Stimulated activated naive CD8-positive, alpha-beta T cell treated with anti-CD3 and anti-CD28 coated beads, Interleukin-15, Interleukin-2, amounts not matched to agents 100 U/mL and 50 U/mL, for 24 hours (primary cell): ENCODE data around the gene SYTL3.
A peak's percentile ranks its signal among the peaks of the same experiment; 100 is the strongest.
"Not testable (repeated sequence)": the region's sequence is repeated elsewhere in the genome, so short reads cannot be mapped to it uniquely, and the experiment has no call there.

Experiments used
- ATAC-seq: fragments of 150-1000 bp; cut with Tn5 transposase; one replicate; pipeline ENCODE4 v1.10.0; 2021
- DNase-seq: peaks from one replicate; pipeline ENCODE4 v3.0.0; 2021

The SYTL3 gene

GRCh38 chr6:158773581-158774449, 124.0 kb downstream of the SYTL3 start:
- DNase-seq (no peak), ATAC-seq (no peak)

DNA sequence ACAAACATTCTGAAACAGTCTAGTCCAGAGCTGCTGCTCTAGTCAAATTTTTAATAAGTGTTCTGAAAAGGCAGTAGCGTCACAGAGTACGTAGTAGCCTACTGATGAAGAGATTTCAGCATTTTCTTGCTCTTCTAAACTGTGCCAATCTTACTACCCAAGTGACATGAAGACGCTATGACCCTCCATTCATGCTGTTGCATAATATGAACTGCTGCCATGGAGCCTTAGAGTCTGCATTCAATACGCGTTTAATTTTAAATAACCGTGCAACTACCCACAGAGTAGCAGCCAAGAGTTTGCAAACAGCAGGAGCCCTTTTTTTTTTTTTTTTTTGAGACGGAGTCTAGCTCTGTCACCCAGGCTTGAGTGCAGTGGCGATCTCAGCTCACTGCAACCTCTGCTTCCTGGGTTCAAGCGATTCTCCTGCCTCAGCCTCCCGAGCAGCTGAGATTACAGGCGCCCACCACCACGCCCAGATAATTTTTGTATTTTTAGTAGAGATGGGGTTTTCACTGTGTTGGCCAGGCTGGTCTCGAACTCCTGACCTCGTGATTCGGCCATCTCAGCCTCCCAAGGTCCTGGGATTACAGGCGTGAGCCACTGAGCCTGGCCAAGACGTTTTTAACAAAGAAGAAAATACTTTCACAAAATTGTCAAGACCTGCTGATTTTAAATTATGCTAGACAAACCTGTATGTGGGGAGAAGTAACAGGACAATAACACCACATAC, 125.0 kb downstream of the SYTL3 start:
- ATAC-seq (no peak), DNase-seq (no peak)

- ATAC-seq (no peak), DNase-seq (no peak)
Measured at GRCh38 chr6:158775832-158776231, 126.0 kb downstream of the SYTL3 start.

DNA sequence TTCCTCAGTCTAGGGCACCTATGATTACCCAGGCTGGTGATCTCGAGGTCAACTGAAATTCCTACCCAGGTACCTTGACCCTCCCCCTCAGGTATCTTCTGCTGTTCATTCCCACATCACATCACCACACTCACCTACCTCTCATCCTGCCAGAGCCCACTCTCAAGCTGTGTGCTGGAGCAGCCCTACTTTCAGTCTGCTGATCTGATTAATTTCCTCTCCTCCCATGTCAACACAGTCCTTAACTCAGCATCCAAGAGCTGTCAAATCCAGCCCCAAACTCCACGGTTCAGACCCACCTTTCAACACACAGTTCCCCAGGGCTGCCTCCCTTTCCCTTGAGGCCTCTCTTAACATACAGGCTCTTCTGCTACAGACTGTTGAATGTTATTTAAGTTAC, 126.9 kb downstream of the SYTL3 start:
- DNase-seq, result no peak
- ATAC-seq, result no peak

DNA sequence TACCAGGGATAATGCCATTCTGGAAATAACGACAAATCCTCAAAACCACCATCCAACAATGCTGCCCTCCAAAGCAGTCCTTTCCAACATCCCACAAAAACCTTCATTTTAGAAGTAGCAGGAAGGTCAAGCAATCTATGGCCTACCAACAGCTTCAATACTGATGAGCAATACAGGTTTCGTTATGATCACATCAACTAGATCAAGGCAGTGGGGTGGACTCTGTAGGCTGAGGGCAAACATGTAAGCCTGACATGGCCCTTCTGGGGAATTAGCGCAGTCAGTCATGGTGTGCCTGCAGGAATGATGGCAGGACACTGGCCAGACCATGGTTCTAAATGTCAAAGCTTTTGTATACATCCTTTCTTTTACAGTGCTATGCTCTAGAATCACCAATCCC, 127.7 kb downstream of the SYTL3 start:
- ATAC-seq, result no peak
- no peak for DNase-seq

DNA sequence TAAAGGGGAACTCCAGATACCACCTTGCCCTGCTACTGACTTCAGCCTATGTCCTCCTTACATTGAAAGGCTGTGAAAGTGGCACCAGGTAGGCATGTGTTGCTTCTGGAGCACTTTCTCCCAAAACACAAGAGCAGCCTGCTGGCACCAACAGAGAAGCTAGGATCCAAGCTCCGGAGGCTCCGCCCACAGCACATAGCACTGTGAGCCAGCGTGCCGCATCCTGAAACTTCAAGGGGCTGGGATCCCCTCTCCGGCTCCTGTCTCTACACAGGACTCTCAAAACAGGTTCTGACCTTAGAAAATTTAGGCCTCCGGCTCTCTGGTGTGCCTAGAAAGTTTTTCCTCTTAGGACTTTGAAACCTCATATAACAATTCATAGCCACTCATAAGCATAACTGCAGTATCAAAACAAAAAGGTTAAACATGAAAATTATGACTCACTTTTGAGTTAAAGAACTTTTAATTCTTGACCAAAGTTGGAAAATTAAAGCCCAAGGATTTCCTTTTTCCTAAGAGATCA, 128.2 kb downstream of the SYTL3 start:
- ATAC-seq, result no peak

GRCh38 chr6:158780246-158780884, 130.5 kb downstream of the SYTL3 start:
- no peak for DNase-seq
- no peak for ATAC-seq

More for the DNA sequence above, 128.2 kb downstream of the SYTL3 start:
- no peak for DNase-seq

DNA sequence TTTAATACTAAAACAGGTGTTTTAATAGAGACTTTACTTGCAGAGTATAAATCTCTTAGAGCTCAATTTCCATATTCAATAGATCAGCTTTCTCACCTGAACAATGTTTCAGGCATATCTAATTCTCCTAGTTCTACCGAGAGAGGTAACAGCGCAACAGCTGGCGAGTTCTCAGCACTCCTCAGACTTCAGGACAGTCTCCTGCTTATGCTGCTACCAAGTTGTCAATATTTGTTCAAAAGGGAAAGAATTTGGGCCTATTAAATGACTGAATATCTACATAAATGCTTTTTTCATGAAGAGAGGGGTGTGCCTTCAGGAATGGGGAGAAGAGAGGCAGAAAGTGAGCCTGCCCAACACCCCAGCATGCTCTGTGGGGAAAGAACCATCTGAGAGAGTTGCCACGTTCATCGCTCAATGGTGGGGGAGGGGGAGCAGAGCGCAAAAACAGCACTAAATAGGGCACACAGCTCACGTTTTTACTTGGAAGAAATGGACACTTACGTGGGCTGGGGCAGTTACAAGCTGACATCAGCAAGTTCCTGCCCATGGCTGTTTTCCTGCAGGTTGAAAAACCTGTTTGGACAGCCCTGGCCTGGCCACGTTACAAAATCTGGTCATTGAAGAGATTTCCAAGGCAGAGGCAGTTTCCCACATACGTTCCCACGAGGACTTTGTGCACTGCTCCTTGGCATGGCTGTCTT, 131.3 kb downstream of the SYTL3 start:
- no peak for DNase-seq
- no peak for ATAC-seq

GRCh38 chr6:158781692-158782373, 132.0 kb downstream of the SYTL3 start:
- DNase-seq (no peak), ATAC-seq (no peak)

DNA sequence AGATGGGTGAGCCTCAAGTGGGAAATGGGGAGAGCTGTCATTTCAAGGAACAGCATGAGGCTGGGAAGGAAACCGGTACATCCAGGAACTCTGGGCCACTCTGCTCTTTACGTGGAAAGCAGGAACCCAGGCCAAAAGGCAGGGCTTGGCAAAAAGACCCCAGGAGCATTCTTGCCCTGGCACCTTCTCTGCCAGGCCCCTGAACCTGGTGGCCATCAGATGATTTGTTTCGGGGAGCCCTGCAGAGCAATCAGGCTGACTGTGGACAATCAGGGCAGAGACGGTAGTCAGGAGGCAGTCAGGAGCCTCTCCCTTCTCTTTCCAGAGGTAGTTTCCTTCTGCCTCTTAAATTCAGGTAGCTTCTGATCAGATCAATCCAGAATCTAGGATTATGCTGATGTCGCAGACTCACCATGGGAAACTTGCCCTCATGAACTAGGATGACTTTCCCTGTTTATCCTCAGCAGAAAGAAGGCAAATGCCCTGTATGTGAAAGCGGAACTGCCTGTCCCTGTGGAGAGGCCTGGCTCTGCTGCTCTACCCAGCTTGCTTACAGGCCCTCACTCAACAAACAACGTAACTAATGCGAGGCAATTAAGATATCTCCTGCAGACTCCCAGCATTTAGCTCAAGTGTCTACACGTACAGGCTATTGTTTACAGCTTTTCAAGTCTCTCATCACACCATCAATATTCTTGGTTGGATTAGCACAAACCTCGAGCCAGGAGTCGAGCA, 132.7 kb downstream of the SYTL3 start:
- ATAC-seq (no peak), DNase-seq (no peak)

- ATAC-seq (no peak), DNase-seq (no peak)
Measured at GRCh38 chr6:158783167-158783450, 133.3 kb downstream of the SYTL3 start.

- ATAC-seq (no peak), DNase-seq (no peak)
Measured at GRCh38 chr6:158783851-158784250, 134.0 kb downstream of the SYTL3 start.

GRCh38 chr6:158784505-158784904, 134.7 kb downstream of the SYTL3 start:
- no peak for DNase-seq
- no peak for ATAC-seq

DNA sequence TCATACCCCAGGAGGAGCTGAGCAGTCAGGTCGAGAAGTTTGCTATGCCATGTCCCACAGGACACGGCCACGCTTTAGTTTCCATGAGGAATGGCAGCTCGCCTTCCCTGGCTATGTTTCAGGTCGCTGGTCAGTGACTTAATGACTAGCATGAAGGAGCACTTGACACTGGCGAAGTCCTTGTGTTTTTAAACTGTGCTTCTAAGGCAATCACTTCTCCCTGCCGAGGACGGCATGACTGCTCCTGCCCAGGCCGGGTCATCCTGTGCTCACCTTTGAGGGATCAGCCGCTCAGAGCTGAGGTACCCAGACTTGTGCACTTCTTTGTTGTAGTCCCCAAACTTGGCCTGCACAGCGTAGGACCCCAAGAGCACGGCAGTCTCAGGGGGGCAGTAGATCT, 135.2 kb downstream of the SYTL3 start:
- ATAC-seq (no peak), DNase-seq (no peak)

DNA sequence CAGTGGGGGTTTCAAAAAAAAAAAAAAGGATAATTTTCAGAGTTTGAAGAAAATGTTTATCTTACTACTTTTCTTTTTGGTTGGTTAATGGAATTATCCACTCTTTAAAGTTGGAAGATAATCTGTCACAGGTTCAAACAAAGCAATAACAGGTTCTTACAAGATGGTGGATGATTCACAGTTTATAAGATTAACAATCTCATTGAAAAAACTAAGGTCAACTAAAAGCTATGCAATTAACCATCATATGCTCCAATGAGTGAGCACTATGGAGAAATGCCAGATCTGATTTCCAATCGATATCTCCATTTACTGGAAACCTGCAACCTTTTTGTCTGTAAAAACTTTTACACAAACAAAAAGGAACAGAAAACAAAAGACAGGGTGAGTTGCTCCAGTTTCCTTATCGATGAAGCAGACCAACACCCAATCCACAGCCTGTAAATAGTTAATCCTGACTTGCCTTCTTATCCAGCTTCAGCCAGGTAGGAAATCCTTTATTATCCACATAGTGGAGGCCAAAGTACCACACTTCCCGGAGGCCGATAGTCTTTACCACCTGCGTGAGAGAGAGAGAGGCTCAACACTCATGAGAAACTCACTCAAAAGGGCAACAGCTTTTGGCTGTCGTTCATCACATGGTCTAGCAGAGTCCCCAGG, 136.9 kb downstream of the SYTL3 start:
- DNase-seq (no peak), ATAC-seq (no peak)

DNA sequence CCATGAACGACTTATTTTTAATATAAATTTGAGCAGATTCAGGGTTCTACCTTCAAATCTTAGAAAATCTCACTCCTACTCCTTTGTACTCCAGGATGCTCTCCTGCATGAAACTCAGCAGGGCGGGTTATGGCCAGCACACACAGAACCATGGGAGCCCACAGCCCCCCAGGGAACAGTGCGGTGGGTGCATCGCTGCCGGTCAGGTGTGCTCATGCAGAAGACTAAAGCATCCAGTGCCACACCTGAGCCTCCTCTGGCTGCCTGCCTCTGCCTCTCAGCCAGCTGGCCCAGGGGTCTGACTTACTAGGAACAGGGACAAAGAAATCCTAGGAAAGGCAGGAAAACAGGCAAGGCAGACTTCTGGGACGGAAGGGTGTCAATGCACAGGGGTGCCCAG, 137.5 kb downstream of the SYTL3 start:
- DNase-seq (no peak), ATAC-seq (no peak)

- no peak for DNase-seq
Measured at GRCh38 chr6:158789115-158789917, 139.5 kb downstream of the SYTL3 start.

GRCh38 chr6:158791274-158791855, 141.5 kb downstream of the SYTL3 start:
- ATAC-seq (no peak), DNase-seq (no peak)

More at GRCh38 chr6:158789115-158789917, 139.5 kb downstream of the SYTL3 start:
- ATAC-seq, result peak; percentile 66

DNA sequence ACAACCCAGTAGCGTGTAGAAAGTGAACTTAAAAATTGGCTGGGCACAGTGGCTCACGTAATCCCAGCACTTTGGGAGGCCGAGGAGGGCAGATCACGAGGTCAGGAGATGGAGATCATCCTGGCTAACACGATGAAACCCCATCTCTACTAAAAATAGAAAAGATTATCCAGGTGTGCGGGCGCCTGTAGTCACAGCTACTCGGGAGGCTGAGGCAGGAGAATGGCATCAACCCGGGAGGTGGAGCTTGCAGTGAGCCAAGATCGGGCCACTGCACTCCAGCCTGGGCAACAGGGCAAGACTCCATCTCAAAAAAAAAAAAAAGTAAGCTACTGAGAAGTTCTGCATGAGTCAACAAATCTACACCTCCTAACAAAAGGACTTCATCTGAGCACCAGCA, 142.7 kb downstream of the SYTL3 start:
- not testable (repeated sequence) for ATAC-seq, DNase-seq
